Vagina (tissue), 2 donors: Measurements from ENCODE around the gene WNK2.

Experiments used
- CTCF ChIP-seq, 3 experiments: fragments of 450-650 bp in 2 of 3; fragments of 200-600 bp in 1 of 3; sonication (generic) in 1 of 3; IDR thresholded peaks; one replicate each; pipeline ENCODE4 v1.5.1; 2017 to 2019; ENCODE audit warnings: antibody characterized with exemption in 3 of 3, mild to moderate bottlenecking in 2 of 3, moderate library complexity in 2 of 3
- POLR2A ChIP-seq, 2 donors: fragments of 450-650 bp; IDR thresholded peaks; one replicate each; pipeline ENCODE4 v1.6.1; 2017; ENCODE audit warnings: antibody characterized with exemption in 2 of 2, mild to moderate bottlenecking in 2 of 2, moderate library complexity in 2 of 2
- POLR2AphosphoS5 ChIP-seq, 2 donors: sonication (generic); formaldehyde crosslinking; IDR thresholded peaks; one replicate each; pipeline ENCODE4 v1.9.0; 2017; ENCODE audit warnings: antibody characterized with exemption in 2 of 2, mild to moderate bottlenecking in 2 of 2, low read depth in 1 of 2; ENCODE audit not compliant: insufficient read depth in 1 of 2

- TF ChIP-seq CTCF (IDR thresholded peaks at IDR 0.05) (no peak), POLR2A (IDR thresholded peaks at IDR 0.05) (no peak), POLR2AphosphoS5 (IDR thresholded peaks at IDR 0.05; ENCODE audit: insufficient read depth in 1 of 2, low read depth in 1 of 2) (no peak)
Observed at GRCh38 chr9:93148721-93149120, 35.2 kb upstream of the WNK2 start.
